ENCODE results near the gene BEND5. TPM values are rescaled to one million over a fixed set of nuclear protein-coding genes. Genes with fewer than 3 reads are reported as not detected.

The BEND5 gene
- total RNA-seq, 1 donor from 2014 or later = 23.9 TPM

DNA sequence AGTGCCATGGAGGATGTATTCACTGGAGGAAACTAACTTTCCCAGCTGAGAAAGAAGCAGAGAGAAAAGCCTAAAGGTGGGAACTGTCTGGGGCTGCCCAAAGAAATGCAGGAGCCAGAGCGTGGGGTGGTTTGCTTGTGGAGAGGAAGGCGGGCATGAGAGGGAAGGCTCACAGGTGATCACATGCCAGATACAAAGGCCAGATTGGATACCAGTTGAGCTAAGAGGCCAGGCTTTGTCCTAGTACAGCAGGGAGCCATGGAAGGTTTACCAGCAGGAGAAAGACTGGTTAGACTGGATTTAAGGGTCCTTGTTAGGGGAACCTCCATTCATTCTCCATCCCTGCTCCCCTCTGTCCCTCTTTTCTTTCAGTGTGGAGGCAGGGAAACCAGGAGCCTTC lies 66.4 kb downstream of the BEND5 start:
- Mint-ChIP-seq H3K36me3 (ENCODE audit: insufficient read depth) (no peaks in the 10 kb centered on the region), H3K9me3 (ENCODE audit: low read depth) (no peaks in the 10 kb centered on the region), H3K4me3 (ENCODE audit: low read depth) (no peak overlapping the region), H3K4me1 (ENCODE audit: low read depth) (no peaks in the 10 kb centered on the region), H3K27me3 (no peaks in the 10 kb centered on the region), H3K27ac (no peak overlapping the region)
- DNase-seq (ENCODE audit: low spot score, unreplicated experiment) = no peak
- TF ChIP-seq, protein P1, sequence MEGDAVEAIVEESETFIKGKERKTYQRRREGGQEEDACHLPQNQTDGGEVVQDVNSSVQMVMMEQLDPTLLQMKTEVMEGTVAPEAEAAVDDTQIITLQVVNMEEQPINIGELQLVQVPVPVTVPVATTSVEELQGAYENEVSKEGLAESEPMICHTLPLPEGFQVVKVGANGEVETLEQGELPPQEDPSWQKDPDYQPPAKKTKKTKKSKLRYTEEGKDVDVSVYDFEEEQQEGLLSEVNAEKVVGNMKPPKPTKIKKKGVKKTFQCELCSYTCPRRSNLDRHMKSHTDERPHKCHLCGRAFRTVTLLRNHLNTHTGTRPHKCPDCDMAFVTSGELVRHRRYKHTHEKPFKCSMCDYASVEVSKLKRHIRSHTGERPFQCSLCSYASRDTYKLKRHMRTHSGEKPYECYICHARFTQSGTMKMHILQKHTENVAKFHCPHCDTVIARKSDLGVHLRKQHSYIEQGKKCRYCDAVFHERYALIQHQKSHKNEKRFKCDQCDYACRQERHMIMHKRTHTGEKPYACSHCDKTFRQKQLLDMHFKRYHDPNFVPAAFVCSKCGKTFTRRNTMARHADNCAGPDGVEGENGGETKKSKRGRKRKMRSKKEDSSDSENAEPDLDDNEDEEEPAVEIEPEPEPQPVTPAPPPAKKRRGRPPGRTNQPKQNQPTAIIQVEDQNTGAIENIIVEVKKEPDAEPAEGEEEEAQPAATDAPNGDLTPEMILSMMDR (IDR thresholded peaks at IDR 0.05; ENCODE audit: unreplicated experiment) = no peak

DNA sequence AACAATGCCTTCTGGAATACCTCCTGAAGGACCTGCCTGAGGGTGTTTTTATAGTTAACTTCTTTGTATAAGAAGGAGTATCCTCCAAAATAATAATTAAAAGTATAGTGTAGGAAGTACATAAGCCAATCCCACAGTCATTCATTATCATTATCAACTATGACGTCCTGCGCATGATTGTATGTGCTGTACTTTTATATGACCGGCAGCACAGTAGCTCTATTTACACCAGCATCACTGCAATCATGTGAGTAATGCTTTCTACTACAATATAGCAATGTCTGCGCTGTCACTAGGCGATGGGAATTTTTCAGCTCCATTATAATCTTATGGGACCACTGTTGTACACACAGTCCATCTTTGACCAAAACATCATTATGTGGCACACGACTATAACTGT lies 72.0 kb downstream of the BEND5 start:
- Mint-ChIP-seq H3K27ac (no peak overlapping the region), H3K27me3 (peaks cover 5% of the 10 kb centered on the region), H3K4me1 (ENCODE audit: low read depth) (no peaks in the 10 kb centered on the region), H3K36me3 (ENCODE audit: insufficient read depth) (no peaks in the 10 kb centered on the region), H3K4me3 (ENCODE audit: low read depth) (no peak overlapping the region), H3K9me3 (ENCODE audit: low read depth) (no peaks in the 10 kb centered on the region)
- no peak for DNase-seq (ENCODE audit: low spot score, unreplicated experiment)
- TF ChIP-seq, protein P1 (IDR thresholded peaks at IDR 0.05; ENCODE audit: unreplicated experiment) = no peak

DNA sequence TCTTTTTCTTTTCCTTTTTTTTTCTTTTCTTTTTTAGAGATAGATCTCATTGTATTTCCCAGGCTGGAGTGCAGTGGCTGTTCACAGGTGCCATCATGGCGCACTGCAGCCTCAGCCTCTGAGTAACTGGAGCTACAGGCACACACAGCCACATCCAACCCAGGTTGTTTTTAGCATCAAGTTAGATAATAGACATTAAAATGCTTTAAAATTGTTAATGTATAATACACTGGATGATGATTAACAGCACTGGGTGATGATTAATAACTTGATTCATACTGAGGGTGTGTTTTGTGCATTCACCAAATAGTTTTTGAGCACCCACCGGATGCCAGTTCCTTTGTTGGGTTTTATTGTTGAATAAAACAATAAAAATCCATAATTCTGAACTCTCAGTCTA lies 75.2 kb downstream of the BEND5 start:
- no peaks in the 10 kb centered on the region for H3K4me1 Mint-ChIP-seq (ENCODE audit: low read depth)
- H3K27me3 Mint-ChIP-seq = peaks cover 8% of the 10 kb centered on the region
- no peak for DNase-seq (ENCODE audit: low spot score, unreplicated experiment)
- no peaks in the 10 kb centered on the region for H3K36me3 Mint-ChIP-seq (ENCODE audit: insufficient read depth)
- H3K4me3 Mint-ChIP-seq (ENCODE audit: low read depth) = no peak overlapping the region
- TF ChIP-seq, protein P1 (IDR thresholded peaks at IDR 0.05; ENCODE audit: unreplicated experiment) = no peak
- no peak overlapping the region for H3K27ac Mint-ChIP-seq
- no peaks in the 10 kb centered on the region for H3K9me3 Mint-ChIP-seq (ENCODE audit: low read depth)

DNA sequence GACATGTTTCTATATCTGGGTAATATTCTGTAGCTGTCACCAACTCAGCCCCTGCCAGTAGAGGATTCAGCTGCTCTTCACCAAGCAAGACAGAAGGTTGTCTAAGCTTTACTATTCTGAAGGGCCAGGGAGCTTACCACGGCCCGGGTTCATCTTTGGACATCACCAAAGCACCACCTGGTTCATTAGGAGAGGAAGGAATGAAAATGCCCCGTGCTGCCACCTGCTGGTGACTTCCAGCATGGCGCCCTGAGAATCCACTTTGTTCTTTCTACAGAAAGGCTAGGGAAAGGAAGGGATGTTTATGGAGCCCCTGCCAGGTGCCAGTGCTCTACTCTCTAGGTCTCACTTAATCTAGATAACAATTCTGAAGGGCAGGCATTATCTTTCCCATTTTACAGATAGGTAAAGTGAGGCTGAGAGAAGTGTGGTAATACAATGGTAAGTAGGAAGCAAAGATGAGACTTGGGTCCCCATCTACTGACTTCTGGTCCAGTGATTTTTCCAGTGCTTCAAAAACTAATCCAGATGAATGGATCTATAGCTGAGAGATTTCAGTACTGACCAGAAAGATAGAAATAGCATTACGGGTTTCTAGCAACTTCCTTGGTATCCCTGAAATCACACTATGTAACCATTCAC lies 79.5 kb downstream of the BEND5 start:
- Mint-ChIP-seq H3K27me3 (peaks cover 15% of the 10 kb centered on the region), H3K27ac (no peak overlapping the region), H3K9me3 (ENCODE audit: low read depth) (no peaks in the 10 kb centered on the region), H3K4me3 (ENCODE audit: low read depth) (no peak overlapping the region), H3K36me3 (ENCODE audit: insufficient read depth) (no peaks in the 10 kb centered on the region), H3K4me1 (ENCODE audit: low read depth) (peaks cover 7% of the 10 kb centered on the region)
- TF ChIP-seq, protein P1 (IDR thresholded peaks at IDR 0.05; ENCODE audit: unreplicated experiment) = peak; percentile 88
- peak; percentile 72 for DNase-seq (ENCODE audit: low spot score, unreplicated experiment)

DNA sequence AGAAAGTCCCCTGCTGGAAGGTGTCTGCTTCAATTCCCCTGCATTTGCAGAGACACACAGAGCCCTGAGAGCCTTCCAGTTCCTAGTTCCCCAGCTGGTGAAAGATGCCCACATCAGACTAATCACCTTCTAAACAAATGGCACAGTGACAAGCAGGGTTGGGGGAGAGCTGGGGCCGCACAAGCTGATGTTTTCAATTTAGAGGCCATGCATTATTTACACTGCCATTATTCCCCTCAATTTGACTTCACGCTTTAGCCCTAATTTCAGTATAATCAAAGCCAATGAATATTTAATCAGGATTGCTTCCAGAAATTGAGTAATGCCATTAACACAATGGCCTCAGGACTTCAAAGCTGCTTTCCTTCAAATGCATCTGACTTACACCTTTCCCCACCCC lies 81.5 kb downstream of the BEND5 start:
- Mint-ChIP-seq H3K4me3 (ENCODE audit: low read depth) (no peak overlapping the region), H3K27me3 (peaks cover 16% of the 10 kb centered on the region)

More for the DNA sequence above, 81.5 kb downstream of the BEND5 start:
- Mint-ChIP-seq H3K4me1 (ENCODE audit: low read depth) (peaks cover 7% of the 10 kb centered on the region), H3K27ac (no peak overlapping the region), H3K36me3 (ENCODE audit: insufficient read depth) (no peaks in the 10 kb centered on the region), H3K9me3 (ENCODE audit: low read depth) (no peaks in the 10 kb centered on the region)
- TF ChIP-seq, protein P1 (IDR thresholded peaks at IDR 0.05; ENCODE audit: unreplicated experiment) = no peak
- DNase-seq (ENCODE audit: low spot score, unreplicated experiment) = no peak

Data from progenitor cell of endocrine pancreas (in vitro differentiated cells).